Karpas-422 (cell line): ENCODE data around the gene NPC2. TPM values are rescaled to one million over a fixed set of nuclear protein-coding genes. Genes with fewer than 3 reads are reported as not detected.

ENCODE experiments used
- total RNA-seq: library from RNA; depleted of rRNA; stranded (reverse); fragments of >200 nt; shearing (Covaris generic); gene quantifications from 2 replicates; pipeline ENCODE4 v1.2.3, GENCODE V29; 2014; ENCODE audit warnings: low replicate concordance; rRNA removed

NPC2 gene
- total RNA-seq, 1 experiment from 2014 or later = 113 TPM

Other genes starting within 250 kb of the NPC2 start
- 49.2 and 64.1 TPM in 2 replicates for gene ABCD4, start 190.4 kb downstream of the NPC2 start, total RNA-seq
- not detected in 2 replicates for gene VRTN, start 144.8 kb downstream of the NPC2 start, total RNA-seq
- not detected in 2 replicates for gene SYNDIG1L, start 67.1 kb downstream of the NPC2 start, total RNA-seq
- gene ISCA2, start 460 bp upstream of the NPC2 start, total RNA-seq = 25.7 and 40.0 TPM in 2 replicates
- gene LTBP2, start 118.9 kb upstream of the NPC2 start, total RNA-seq = 0.04 TPM in 1 of 2 replicates, not detected in the other
- gene AREL1, start 219.8 kb upstream of the NPC2 start, total RNA-seq = 34.8 and 70.9 TPM in 2 replicates
- gene FCF1, start 219.8 kb upstream of the NPC2 start, total RNA-seq = 46.6 and 51.6 TPM in 2 replicates